Suprapubic skin (tissue), 4 donors: Measurements from ENCODE around the gene PTPRN2. TPM values are rescaled to one million over a fixed set of nuclear protein-coding genes. Genes with fewer than 3 reads are reported as not detected.
"Not testable (repeated sequence)": the region's sequence is repeated elsewhere in the genome, so short reads cannot be mapped to it uniquely, and the experiment has no call there.

Experiments
- DNase-seq, 2 donors: peaks; one replicate each; pipeline ENCODE4 v3.0.0-alpha.2; 2019; ENCODE audit warnings: low spot score in 2 of 2
- H3K27ac ChIP-seq: fragments of 200-600 bp; sonication (generic); one replicate; pipeline ENCODE4 v1.5.1; 2019
- H3K27me3 ChIP-seq: fragments of 200-600 bp; sonication (generic); one replicate; pipeline ENCODE4 v1.5.1; 2019
- H3K36me3 ChIP-seq: fragments of 200-600 bp; sonication (generic); one replicate; pipeline ENCODE4 v1.5.1; 2019
- H3K4me1 ChIP-seq: fragments of 200-600 bp; sonication (generic); one replicate; pipeline ENCODE4 v1.5.1; 2019
- H3K4me3 ChIP-seq: fragments of 200-600 bp; sonication (generic); one replicate; pipeline ENCODE4 v1.5.1; 2019; ENCODE audit warnings: mild to moderate bottlenecking
- H3K9me3 ChIP-seq: fragments of 200-600 bp; sonication (generic); one replicate; pipeline ENCODE4 v1.5.1; 2019
- EP300 ChIP-seq: sonication (generic); formaldehyde crosslinking; IDR thresholded peaks from one replicate; pipeline ENCODE4 v1.6.1; 2017; ENCODE audit warnings: antibody characterized with exemption
- POLR2A ChIP-seq, 2 donors: fragments of 450-650 bp; IDR thresholded peaks; one replicate each; pipeline ENCODE4 v1.6.1; 2017; ENCODE audit warnings: antibody characterized with exemption in 2 of 2, mild to moderate bottlenecking in 2 of 2, moderate library complexity in 2 of 2
- POLR2AphosphoS5 ChIP-seq, 3 donors: sonication (generic); formaldehyde crosslinking; IDR thresholded peaks; one replicate each; pipeline ENCODE4 v1.6.1; 2017; ENCODE audit warnings: antibody characterized with exemption in 3 of 3
- WGBS: methylation state at CpG from one replicate; pipeline ENCODE4 v1.1.5; 2018; 5-methylcytosine and 5-hydroxymethylcytosine counted together
- total RNA-seq, 4 donors: library from RNA; depleted of rRNA; stranded (reverse); fragments of >200 nt; gene quantifications; one replicate each; pipeline ENCODE4 v1.1.0, GENCODE V29; 2016
- TF ChIP-seq, protein P1 (sequence below), 2 donors: fragments of 200-600 bp in 1 of 2; fragments of 450-650 bp in 1 of 2; sonication (generic) in 1 of 2; IDR thresholded peaks; one replicate each; pipeline ENCODE4 v1.5.1; 2016 to 2019; ENCODE audit warnings: antibody characterized with exemption in 2 of 2, mild to moderate bottlenecking in 1 of 2, moderate library complexity in 1 of 2

PTPRN2 gene
- total RNA-seq, 4 donors from 2014 or later = 0.23 to 1.8 (median 1.3) TPM

- Histone ChIP-seq H3K4me1 (no peaks in the 10 kb centered on the region), H3K36me3 (no peaks in the 10 kb centered on the region), H3K27me3 (no peaks in the 10 kb centered on the region), H3K27ac (no peak overlapping the region), H3K4me3 (no peak overlapping the region), H3K9me3 (no peaks in the 10 kb centered on the region)
- DNase-seq = no peak
- TF ChIP-seq, protein P1, sequence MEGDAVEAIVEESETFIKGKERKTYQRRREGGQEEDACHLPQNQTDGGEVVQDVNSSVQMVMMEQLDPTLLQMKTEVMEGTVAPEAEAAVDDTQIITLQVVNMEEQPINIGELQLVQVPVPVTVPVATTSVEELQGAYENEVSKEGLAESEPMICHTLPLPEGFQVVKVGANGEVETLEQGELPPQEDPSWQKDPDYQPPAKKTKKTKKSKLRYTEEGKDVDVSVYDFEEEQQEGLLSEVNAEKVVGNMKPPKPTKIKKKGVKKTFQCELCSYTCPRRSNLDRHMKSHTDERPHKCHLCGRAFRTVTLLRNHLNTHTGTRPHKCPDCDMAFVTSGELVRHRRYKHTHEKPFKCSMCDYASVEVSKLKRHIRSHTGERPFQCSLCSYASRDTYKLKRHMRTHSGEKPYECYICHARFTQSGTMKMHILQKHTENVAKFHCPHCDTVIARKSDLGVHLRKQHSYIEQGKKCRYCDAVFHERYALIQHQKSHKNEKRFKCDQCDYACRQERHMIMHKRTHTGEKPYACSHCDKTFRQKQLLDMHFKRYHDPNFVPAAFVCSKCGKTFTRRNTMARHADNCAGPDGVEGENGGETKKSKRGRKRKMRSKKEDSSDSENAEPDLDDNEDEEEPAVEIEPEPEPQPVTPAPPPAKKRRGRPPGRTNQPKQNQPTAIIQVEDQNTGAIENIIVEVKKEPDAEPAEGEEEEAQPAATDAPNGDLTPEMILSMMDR (IDR thresholded peaks at IDR 0.05) = no peak
- TF ChIP-seq EP300 (no peak), POLR2A (IDR thresholded peaks at IDR 0.05) (no peak), POLR2AphosphoS5 (IDR thresholded peaks at IDR 0.05) (no peak)
- WGBS = 74% methylated on average over 4 of the region's 10 CpGs
Measured at GRCh38 chr7:158343936-158344455, 243.6 kb downstream of the PTPRN2 start.

DNA sequence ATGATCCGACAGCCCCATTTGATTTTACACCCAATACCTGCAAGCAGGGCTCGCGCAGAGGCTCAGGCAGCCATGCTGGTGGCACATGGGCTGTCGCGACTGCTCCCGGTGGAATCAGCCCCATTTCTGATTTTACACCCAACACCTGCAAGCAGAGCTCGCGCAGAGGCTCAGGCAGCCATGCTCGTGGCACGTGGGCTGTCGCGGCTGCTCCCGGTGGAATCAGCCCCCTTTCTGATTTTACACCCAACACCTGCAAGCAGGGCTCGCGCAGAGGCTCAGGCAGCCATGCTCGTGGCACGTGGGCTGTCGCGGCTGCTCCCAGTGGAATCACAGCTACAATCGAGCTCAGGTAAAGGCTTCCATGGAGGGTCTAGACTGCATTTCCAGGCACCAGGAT lies 244.1 kb downstream of the PTPRN2 start:
- H3K4me3 ChIP-seq = no peak overlapping the region
- no peaks in the 10 kb centered on the region for H3K27me3 ChIP-seq
- TF ChIP-seq POLR2A (IDR thresholded peaks at IDR 0.05) (no peak), EP300 (no peak), POLR2AphosphoS5 (IDR thresholded peaks at IDR 0.05) (no peak)
- TF ChIP-seq, protein P1 (IDR thresholded peaks at IDR 0.05) = no peak
- no peaks in the 10 kb centered on the region for H3K36me3 ChIP-seq
- WGBS = 93% methylated on average over 20 of the region's 20 CpGs
- H3K27ac ChIP-seq = no peak overlapping the region
- no peaks in the 10 kb centered on the region for H3K4me1 ChIP-seq
- no peak for DNase-seq
- no peaks in the 10 kb centered on the region for H3K9me3 ChIP-seq

GRCh38 chr7:158341097-158341496 lies 246.5 kb downstream of the PTPRN2 start:
- DNase-seq, H3K4me1 ChIP-seq: not testable (repeated sequence)
- 87% methylated on average over 13 of the region's 15 CpGs for WGBS

DNA sequence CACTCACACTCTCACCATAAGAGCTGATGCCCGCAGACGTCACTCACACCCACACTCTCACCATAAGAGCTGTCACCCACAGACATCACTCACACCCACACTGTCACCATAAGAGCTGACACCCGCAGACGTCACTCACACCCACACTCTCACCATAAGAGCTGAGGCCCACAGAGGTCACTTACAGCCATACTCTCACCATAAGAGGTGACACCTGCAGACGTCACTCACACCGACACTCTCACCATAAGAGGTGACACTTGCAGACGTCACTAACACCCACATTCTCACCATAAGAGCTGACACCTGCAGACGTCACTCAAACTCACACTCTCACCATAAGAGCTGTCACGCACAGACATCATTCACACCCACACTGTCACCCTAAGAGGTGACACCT lies 250.7 kb downstream of the PTPRN2 start:
- H3K4me1 ChIP-seq = not testable (repeated sequence)
- WGBS = 89% methylated on average over 5 of the region's 9 CpGs

More at GRCh38 chr7:158341097-158341496, 246.5 kb downstream of the PTPRN2 start:
- not testable (repeated sequence) for H3K27me3 ChIP-seq, H3K36me3 ChIP-seq, H3K27ac ChIP-seq, H3K9me3 ChIP-seq, H3K4me3 ChIP-seq

GRCh38 chr7:158332516-158332915 lies 255.1 kb downstream of the PTPRN2 start:
- WGBS = 68% methylated on average over 1 of the region's 5 CpGs
- not testable (repeated sequence) for H3K9me3 ChIP-seq, H3K4me3 ChIP-seq

More for the DNA sequence above, 250.7 kb downstream of the PTPRN2 start:
- not testable (repeated sequence) for H3K9me3 ChIP-seq, H3K27me3 ChIP-seq, H3K27ac ChIP-seq, H3K4me3 ChIP-seq, H3K36me3 ChIP-seq
- DNase-seq = peak in 1 of 2 donors; percentile 52

DNA sequence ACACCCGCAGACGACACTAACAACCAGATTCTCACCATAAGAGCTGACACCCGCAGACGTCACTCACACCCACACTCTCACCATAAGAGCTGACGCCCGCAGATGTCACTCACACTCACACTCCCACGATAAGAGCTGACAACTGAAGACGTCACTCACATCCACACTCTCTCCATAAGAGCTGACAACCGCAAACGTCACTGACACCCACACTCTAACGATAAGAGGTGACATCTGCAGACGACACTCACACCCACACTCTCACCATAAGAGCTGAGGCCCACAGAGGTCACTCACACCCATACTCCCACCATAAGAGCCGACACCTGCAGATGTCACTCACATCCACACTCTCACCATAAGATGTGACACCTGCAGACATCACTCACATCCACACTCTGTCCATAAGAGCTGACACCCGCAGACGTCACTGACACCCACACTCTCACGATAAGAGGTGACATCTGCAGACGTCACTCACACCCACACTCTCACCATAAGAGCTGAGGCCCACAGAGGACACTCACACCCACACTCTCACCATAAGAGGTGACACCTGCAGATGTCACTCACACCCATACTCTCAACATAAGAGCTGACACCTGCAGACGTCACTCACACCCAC lies 255.7 kb downstream of the PTPRN2 start:
- not testable (repeated sequence) for H3K36me3 ChIP-seq, H3K27ac ChIP-seq, H3K4me1 ChIP-seq, H3K9me3 ChIP-seq, H3K27me3 ChIP-seq, DNase-seq, H3K4me3 ChIP-seq
- WGBS = 91% methylated on average over 18 of the region's 18 CpGs

More at GRCh38 chr7:158332516-158332915, 255.1 kb downstream of the PTPRN2 start:
- not testable (repeated sequence) for DNase-seq, H3K4me1 ChIP-seq, H3K36me3 ChIP-seq, H3K27ac ChIP-seq, H3K27me3 ChIP-seq

- H3K36me3 ChIP-seq = no peaks in the 10 kb centered on the region
- TF ChIP-seq, protein P1 (IDR thresholded peaks at IDR 0.05) = no peak
- no peak for TF ChIP-seq POLR2A (IDR thresholded peaks at IDR 0.05)
- no peak for TF ChIP-seq EP300
- no peak for TF ChIP-seq POLR2AphosphoS5 (IDR thresholded peaks at IDR 0.05)
- H3K9me3 ChIP-seq = no peaks in the 10 kb centered on the region
- 91% methylated on average over 10 of the region's 13 CpGs for WGBS
- no peak for DNase-seq
- no peaks in the 10 kb centered on the region for H3K27me3 ChIP-seq
- H3K4me1 ChIP-seq = peaks cover 7% of the 10 kb centered on the region
- H3K27ac ChIP-seq = no peak overlapping the region
- H3K4me3 ChIP-seq = no peak overlapping the region
Measured at GRCh38 chr7:158329686-158330085, 257.9 kb downstream of the PTPRN2 start.
